Stimulated activated CD8-positive, alpha-beta memory T cell treated with anti-CD3 and anti-CD28 coated beads, Interleukin-12 subunit alpha, Interleukin-12 subunit beta, amount 100 ng/mL, for 1 hour (primary cell): Measurements from ENCODE around the gene HSD17B10.
"Not testable (repeated sequence)": the region's sequence is repeated elsewhere in the genome, so short reads cannot be mapped to it uniquely, and the experiment has no call there.

ENCODE experiments used
- DNase-seq: peaks from one replicate; pipeline ENCODE4 v3.0.0-alpha.2; 2020; ENCODE audit warnings: low read depth

The HSD17B10 gene

GRCh38 chrX:53433651-53434639 lies at the start of gene HSD17B10:
Gene HSD17B10, minus strand, starts transcription at chrX:53434370. Its CDS starts 25 bp downstream, at chrX:53434345.
- DNase-seq: peak; percentile 67

GRCh38 chrX:53483416-53483815 lies 49.2 kb upstream of the HSD17B10 start:
- no peak for DNase-seq

GRCh38 chrX:53481816-53482465 lies 47.8 kb upstream of the HSD17B10 start:
- DNase-seq: peak; percentile 17

GRCh38 chrX:53481093-53481492 lies 46.9 kb upstream of the HSD17B10 start:
- DNase-seq: no peak

GRCh38 chrX:53479301-53479700 lies 45.1 kb upstream of the HSD17B10 start:
- DNase-seq: no peak

GRCh38 chrX:53476371-53476770 lies 42.2 kb upstream of the HSD17B10 start:
- no peak for DNase-seq

GRCh38 chrX:53474707-53475106 lies 40.5 kb upstream of the HSD17B10 start:
- no peak for DNase-seq

- no peak for DNase-seq
Observed at GRCh38 chrX:53471346-53471745, 37.2 kb upstream of the HSD17B10 start.

- DNase-seq: not testable (repeated sequence)
Observed at GRCh38 chrX:53468659-53469058, 34.5 kb upstream of the HSD17B10 start.

GRCh38 chrX:53458082-53458481 lies 23.9 kb upstream of the HSD17B10 start:
- DNase-seq: no peak

GRCh38 chrX:53456254-53456653 lies 22.1 kb upstream of the HSD17B10 start:
- no peak for DNase-seq

- DNase-seq: no peak
Observed at GRCh38 chrX:53452812-53453211, 18.6 kb upstream of the HSD17B10 start.

- DNase-seq: no peak
Observed at GRCh38 chrX:53449632-53450031, 15.5 kb upstream of the HSD17B10 start.

- no peak for DNase-seq
Observed at GRCh38 chrX:53447441-53447840, 13.3 kb upstream of the HSD17B10 start.

GRCh38 chrX:53445977-53446376 lies 11.8 kb upstream of the HSD17B10 start:
- no peak for DNase-seq

GRCh38 chrX:53442322-53442631 lies 8.1 kb upstream of the HSD17B10 start:
- DNase-seq: no peak

GRCh38 chrX:53441531-53442321 lies 7.6 kb upstream of the HSD17B10 start:
- peak; percentile 47 for DNase-seq

- no peak for DNase-seq
Observed at GRCh38 chrX:53440621-53441517, 6.7 kb upstream of the HSD17B10 start.

- DNase-seq: no peak
Observed at GRCh38 chrX:53440101-53440500, 5.9 kb upstream of the HSD17B10 start.

GRCh38 chrX:53438832-53439230 lies 4.7 kb upstream of the HSD17B10 start:
- no peak for DNase-seq

GRCh38 chrX:53438174-53438831 lies 4.1 kb upstream of the HSD17B10 start:
- DNase-seq: no peak
